ENCODE results near the gene SETD6. TPM values are rescaled to one million over a fixed set of nuclear protein-coding genes. Genes with fewer than 3 reads are reported as not detected.

SETD6 gene
- total RNA-seq, 1 donor from 2014 or later = 32.6 TPM

DNA sequence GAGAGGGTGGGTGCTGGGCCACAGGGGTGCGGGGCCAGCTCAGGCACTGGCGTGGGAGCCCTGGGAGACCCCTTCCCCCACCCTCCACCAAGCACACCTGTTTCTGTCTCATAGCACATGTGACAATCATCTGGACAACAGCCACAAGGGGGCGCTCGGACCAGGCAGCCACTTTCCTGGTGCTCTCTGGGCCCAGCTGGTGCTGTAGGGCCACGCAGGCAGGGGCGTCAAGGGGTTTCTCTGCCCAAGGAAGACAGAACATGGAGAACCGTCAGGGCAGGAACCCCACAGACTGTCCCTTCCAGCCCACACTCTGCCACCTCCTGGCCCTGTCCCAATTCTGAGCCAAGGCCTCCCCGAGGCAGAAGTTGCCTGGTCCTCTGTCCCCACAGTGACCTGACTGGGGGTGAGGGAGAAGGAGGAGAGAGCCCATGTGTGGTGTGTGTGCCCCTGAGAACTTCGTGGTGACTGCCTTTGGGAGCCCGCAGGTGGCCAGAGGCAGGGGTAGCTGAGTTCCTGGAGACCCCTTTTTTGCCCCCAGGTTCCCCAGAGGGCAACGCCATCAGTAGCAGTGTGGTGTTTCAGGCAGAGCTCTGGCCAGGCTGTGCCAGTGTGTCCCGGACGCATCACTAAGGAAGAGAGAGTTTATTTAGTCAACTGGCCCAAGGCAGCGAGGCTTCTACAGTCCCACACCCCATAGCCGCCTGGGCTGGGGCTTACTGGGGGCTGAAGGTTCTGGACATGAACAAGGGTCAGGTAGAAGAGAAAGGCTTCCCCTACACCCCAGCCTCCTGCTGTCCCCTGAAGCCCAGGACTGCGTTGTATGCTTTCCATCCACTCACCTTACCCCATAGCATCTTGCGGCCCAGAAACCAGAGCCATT is 3.1 kb upstream of the SETD6 start:
- Mint-ChIP-seq H3K4me3 (peak overlapping the region; percentile 74), H3K27me3 (no peaks in the 10 kb centered on the region), H3K27ac (peak overlapping the region; percentile 41), H3K4me1 (ENCODE audit: unreplicated experiment) (peaks cover 15% of the 10 kb centered on the region), H3K9me3 (no peaks in the 10 kb centered on the region), H3K36me3 (peaks cover 4% of the 10 kb centered on the region)
- TF ChIP-seq, protein P1, sequence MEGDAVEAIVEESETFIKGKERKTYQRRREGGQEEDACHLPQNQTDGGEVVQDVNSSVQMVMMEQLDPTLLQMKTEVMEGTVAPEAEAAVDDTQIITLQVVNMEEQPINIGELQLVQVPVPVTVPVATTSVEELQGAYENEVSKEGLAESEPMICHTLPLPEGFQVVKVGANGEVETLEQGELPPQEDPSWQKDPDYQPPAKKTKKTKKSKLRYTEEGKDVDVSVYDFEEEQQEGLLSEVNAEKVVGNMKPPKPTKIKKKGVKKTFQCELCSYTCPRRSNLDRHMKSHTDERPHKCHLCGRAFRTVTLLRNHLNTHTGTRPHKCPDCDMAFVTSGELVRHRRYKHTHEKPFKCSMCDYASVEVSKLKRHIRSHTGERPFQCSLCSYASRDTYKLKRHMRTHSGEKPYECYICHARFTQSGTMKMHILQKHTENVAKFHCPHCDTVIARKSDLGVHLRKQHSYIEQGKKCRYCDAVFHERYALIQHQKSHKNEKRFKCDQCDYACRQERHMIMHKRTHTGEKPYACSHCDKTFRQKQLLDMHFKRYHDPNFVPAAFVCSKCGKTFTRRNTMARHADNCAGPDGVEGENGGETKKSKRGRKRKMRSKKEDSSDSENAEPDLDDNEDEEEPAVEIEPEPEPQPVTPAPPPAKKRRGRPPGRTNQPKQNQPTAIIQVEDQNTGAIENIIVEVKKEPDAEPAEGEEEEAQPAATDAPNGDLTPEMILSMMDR (conservative IDR thresholded peaks at IDR 0.05) = peak; percentile 89
- DNase-seq (ENCODE audit: extremely low spot score, unreplicated experiment) = peak; percentile 84

DNA sequence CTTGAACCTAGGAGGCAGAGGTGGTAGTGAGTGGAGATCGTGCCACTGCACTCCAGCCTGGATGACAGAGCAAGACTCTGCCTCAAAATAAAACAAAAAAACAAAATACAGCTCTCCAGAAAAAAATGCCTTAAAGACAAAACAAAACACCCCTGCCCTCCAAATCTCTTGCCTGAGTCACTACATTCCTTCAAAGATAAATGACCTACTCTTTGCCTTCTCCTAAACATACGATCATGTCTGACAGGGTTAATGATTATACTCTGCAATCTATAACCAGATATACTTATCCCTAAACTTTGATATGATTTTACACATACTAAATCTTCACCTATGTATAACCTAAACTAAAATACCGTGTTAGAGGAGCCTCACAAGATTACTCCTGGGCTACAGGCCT is 1.4 kb upstream of the SETD6 start:
- peak overlapping the region; percentile 42 for H3K4me3 Mint-ChIP-seq
- H3K27ac Mint-ChIP-seq = peak overlapping the region; percentile 24
- H3K27me3 Mint-ChIP-seq = no peaks in the 10 kb centered on the region
- TF ChIP-seq, protein P1 (conservative IDR thresholded peaks at IDR 0.05) = no peak
- H3K4me1 Mint-ChIP-seq (ENCODE audit: unreplicated experiment) = peaks cover 15% of the 10 kb centered on the region
- no peak for DNase-seq (ENCODE audit: extremely low spot score, unreplicated experiment)
- no peaks in the 10 kb centered on the region for H3K9me3 Mint-ChIP-seq
- peaks cover 11% of the 10 kb centered on the region for H3K36me3 Mint-ChIP-seq

DNA sequence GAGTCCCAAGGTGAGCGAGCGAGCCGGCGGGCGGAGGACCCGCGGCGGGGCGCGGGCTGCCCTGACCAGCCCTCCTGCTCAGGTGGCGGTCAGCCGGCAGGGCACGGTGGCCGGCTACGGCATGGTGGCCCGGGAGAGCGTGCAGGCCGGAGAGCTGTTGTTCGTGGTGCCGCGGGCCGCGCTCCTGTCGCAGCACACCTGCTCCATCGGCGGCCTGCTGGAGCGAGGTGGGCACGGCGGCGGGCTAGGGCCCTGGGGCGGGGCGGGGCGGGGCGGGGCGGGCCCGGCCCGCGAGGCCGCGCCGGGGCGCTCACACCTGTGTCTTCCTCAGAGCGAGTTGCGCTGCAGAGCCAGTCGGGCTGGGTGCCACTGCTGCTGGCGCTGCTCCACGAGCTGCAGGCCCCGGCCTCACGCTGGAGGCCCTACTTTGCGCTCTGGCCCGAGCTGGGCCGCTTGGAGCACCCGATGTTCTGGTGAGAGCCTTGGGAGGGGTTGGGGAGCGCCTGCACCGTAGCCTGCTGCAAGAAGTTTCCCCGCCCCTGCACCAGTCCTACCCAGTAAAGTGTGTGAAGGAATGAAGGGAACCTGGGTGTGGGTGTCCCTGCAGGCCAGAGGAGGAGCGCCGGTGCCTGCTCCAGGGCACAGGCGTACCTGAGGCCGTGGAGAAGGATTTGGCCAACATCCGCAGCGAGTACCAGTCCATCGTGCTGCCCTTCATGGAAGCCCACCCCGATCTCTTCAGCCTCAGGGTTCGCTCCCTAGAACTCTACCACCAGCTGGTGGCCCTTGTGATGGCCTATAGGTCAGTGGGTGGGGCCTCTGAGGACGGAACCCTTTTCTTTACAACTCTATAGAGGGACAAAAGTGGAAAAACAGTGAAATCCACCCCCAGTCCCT is 802 bp downstream of the SETD6 start:
- Mint-ChIP-seq H3K27ac (peak overlapping the region; percentile 96), H3K4me1 (ENCODE audit: unreplicated experiment) (peaks cover 15% of the 10 kb centered on the region), H3K36me3 (peaks cover 17% of the 10 kb centered on the region), H3K9me3 (no peaks in the 10 kb centered on the region), H3K27me3 (no peaks in the 10 kb centered on the region), H3K4me3 (peak overlapping the region; percentile 97)
- TF ChIP-seq, protein P1 (conservative IDR thresholded peaks at IDR 0.05) = peak; percentile 24
- DNase-seq (ENCODE audit: extremely low spot score, unreplicated experiment) = no peak

DNA sequence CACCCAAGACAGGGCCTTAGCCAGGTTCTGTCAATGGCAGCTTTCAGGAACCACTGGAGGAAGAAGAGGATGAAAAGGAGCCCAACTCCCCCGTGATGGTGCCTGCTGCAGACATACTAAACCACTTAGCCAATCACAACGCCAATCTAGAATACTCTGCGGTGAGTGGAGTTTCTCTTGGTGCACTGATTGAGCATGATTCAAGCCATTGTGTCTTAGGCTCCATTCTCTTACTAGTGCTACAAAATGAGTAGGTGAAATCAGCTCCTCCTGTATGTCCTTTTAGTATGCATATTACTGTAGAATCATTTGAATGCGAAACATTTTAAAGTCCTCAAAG is 1.4 kb downstream of the SETD6 start:
- TF ChIP-seq, protein P1 (conservative IDR thresholded peaks at IDR 0.05) = no peak
- Mint-ChIP-seq H3K36me3 (peaks cover 17% of the 10 kb centered on the region), H3K27ac (peak overlapping the region; percentile 84)

DNA sequence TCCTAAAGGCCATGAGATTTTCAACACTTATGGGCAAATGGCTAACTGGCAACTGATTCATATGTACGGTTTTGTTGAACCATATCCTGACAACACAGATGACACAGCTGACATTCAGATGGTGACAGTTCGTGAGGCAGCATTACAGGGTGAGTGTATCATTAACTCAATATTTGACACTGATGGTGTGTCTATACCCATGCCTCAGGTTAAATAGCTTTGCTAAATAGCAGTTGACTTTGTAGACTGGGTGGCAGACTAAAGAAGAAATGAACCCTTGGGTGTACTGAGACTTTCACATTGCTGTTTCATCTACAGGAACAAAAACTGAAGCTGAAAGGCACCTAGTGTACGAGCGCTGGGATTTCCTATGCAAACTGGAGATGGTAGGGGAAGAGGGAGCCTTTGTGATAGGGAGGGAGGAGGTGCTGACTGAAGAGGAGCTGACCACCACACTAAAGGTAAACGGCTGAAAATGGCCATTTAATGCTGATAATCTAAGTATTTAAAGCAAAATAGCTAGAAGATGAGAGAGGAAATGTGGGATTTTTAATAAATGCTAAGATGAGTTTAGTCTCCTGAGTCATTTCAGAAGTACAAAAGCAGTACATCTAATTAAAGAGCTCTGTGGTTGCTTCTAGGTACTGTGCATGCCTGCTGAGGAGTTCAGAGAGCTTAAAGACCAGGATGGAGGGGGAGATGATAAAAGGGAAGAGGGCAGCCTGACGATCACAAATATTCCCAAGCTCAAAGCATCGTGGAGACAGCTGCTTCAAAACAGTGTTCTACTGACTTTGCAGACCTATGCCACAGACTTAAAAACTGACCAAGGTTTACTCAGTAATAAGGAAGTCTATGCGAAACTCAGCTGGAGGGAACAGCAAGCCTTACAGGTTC is 3.0 kb downstream of the SETD6 start:
- H3K9me3 Mint-ChIP-seq = no peaks in the 10 kb centered on the region
- TF ChIP-seq, protein P1 (conservative IDR thresholded peaks at IDR 0.05) = no peak
- H3K36me3 Mint-ChIP-seq = peaks cover 26% of the 10 kb centered on the region
- H3K27me3 Mint-ChIP-seq = no peaks in the 10 kb centered on the region
- H3K4me1 Mint-ChIP-seq (ENCODE audit: unreplicated experiment) = peaks cover 15% of the 10 kb centered on the region
- H3K4me3 Mint-ChIP-seq = peak overlapping the region; percentile 3
- H3K27ac Mint-ChIP-seq = peak overlapping the region; percentile 30
- DNase-seq (ENCODE audit: extremely low spot score, unreplicated experiment) = no peak

More for the DNA sequence above, 1.4 kb downstream of the SETD6 start:
- no peaks in the 10 kb centered on the region for H3K9me3 Mint-ChIP-seq
- H3K4me1 Mint-ChIP-seq (ENCODE audit: unreplicated experiment) = peaks cover 15% of the 10 kb centered on the region
- DNase-seq (ENCODE audit: extremely low spot score, unreplicated experiment) = no peak
- H3K27me3 Mint-ChIP-seq = no peaks in the 10 kb centered on the region
- peak overlapping the region; percentile 81 for H3K4me3 Mint-ChIP-seq
